Activated CD4-positive, alpha-beta T cell treated with anti-CD3 and anti-CD28 coated beads, Interleukin-2, amount 10 ng/mL, durations not matched to agents 7 days and 5 days (primary cell): ENCODE measurements around the gene CLRN1. TPM values are rescaled to one million over a fixed set of nuclear protein-coding genes. Genes with fewer than 3 reads are reported as not detected.

Experiments
- CTCF ChIA-PET: fragments of 350-600 bp; sonication (Branson Sonifier 250); formaldehyde crosslinking; loops from one replicate; lab custom pipeline; 2021; ENCODE audit warnings: antibody characterized with exemption; lab: Charles Lee
- POLR2A ChIA-PET: fragments of 350-600 bp; sonication (Branson Sonifier 250); formaldehyde crosslinking; loops from one replicate; lab custom pipeline; 2021; ENCODE audit warnings: antibody characterized with exemption; lab: Charles Lee
- DNase-seq: peaks from one replicate; pipeline ENCODE4 v3.0.0-alpha.2; 2020
- H3K27ac Mint-ChIP-seq: one replicate; pipeline ENCODE4 v1.8.0; 2021; ENCODE audit warnings: mild to moderate bottlenecking, moderate library complexity, mixed read lengths
- H3K27me3 Mint-ChIP-seq: one replicate; pipeline ENCODE4 v1.8.0; 2021; ENCODE audit warnings: mixed read lengths
- H3K36me3 Mint-ChIP-seq: one replicate; pipeline ENCODE4 v1.8.0; 2021; ENCODE audit warnings: low read depth, mixed read lengths
- H3K4me1 Mint-ChIP-seq: one replicate; pipeline ENCODE4 v1.8.0; 2021; ENCODE audit warnings: mixed read lengths
- H3K4me3 Mint-ChIP-seq: one replicate; pipeline ENCODE4 v1.8.0; 2021; ENCODE audit warnings: mild to moderate bottlenecking, moderate library complexity, mixed read lengths
- H3K9me3 Mint-ChIP-seq: one replicate; pipeline ENCODE4 v1.8.0; 2021; ENCODE audit warnings: mixed read lengths
- total RNA-seq, 2 experiments: library from RNA; stranded (reverse); gene quantifications; one replicate each; pipeline ENCODE4 v1.2.3, GENCODE V29; 2021

CLRN1 gene
- total RNA-seq, 2 experiments from 2014 or later = not detected

DNA sequence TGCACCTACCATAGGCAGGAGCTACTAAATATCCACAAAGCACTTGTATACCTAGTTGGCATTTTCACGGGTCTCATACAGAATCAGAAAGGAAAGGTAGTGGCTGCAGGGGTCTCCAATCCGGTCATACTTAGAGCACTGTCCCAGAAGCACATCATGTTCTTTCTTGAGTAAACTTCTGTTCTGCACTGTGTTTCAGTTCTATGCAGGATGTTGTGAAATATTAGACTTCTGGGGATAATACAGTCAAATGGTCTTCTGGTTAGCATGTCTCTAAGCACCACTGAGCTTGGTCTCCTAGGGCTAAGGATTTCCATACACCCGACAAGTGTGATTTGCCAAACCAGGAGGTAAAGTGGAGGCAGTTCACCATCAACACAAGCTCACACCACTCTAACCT, 95.2 kb downstream of the CLRN1 start:
- H3K4me3 Mint-ChIP-seq = no peak overlapping the region
- no peaks in the 10 kb centered on the region for H3K36me3 Mint-ChIP-seq
- no peak overlapping the region for H3K27ac Mint-ChIP-seq
- no peak for DNase-seq
- peaks cover 5% of the 10 kb centered on the region for H3K27me3 Mint-ChIP-seq
- POLR2A ChIA-PET = no interaction called here
- no peaks in the 10 kb centered on the region for H3K4me1 Mint-ChIP-seq
- H3K9me3 Mint-ChIP-seq = no peaks in the 10 kb centered on the region
- CTCF ChIA-PET = interaction anchor here (1.0 kb wide), 2 partner anchors 156 to 350 kb away, joined by 3 read pairs; no protein-coding TSS in a partner anchor

DNA sequence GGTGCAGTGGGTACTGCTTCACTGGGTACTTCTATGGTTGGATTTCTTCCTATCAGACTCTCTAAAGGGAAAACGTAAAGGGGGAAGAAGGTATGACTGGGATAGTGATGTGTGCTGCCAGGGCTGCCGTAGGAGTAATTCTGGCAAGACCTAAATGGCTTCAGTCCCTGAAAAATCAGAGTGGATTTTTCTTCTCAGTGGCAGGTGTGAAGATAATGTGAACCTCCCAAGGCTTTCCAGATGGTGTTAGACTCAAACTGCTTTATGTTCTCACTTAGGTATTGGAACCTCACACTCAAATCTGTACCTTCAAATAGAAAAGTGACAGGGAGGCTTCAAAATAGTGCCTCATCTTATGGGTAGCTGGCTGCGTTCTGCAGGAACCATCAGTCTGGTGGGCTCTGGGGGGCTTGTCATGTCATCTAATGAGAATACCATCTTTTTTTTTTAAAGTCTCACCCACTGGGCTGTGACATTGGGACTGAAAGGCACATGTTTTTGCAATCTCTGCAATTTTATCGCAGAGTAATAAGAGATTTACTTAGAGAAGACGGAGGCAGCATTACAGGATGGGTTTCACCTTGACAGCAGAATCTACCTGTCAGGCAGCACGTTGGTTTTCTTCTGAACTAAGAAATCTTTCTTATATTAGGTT, 95.8 kb downstream of the CLRN1 start:
- ChIA-PET CTCF (interaction anchor here (1.0 kb wide), 2 partner anchors 155 to 350 kb away, joined by 3 read pairs; no protein-coding TSS in a partner anchor), POLR2A (no interaction called here)

More for the DNA sequence above, 95.8 kb downstream of the CLRN1 start:
- Mint-ChIP-seq H3K9me3 (no peaks in the 10 kb centered on the region), H3K36me3 (no peaks in the 10 kb centered on the region), H3K27me3 (peaks cover 2% of the 10 kb centered on the region), H3K4me1 (no peaks in the 10 kb centered on the region), H3K27ac (no peak overlapping the region), H3K4me3 (no peak overlapping the region)
- DNase-seq = no peak

Other genes with a start within 250 kb of the CLRN1 start
- gene SIAH2, start 209.6 kb downstream of the CLRN1 start, total RNA-seq = 10 to 100 TPM; 30.9 to 40.8 TPM
- not detected for gene MINDY4B, start 67.3 kb downstream of the CLRN1 start, total RNA-seq
- under 1 TPM; 0.35 to 0.92 TPM for gene MED12L, start 112.9 kb upstream of the CLRN1 start, total RNA-seq
- gene GPR171, start 230.5 kb upstream of the CLRN1 start, total RNA-seq = 100 to 1,000 TPM; 144 to 181 TPM